Measurements from ENCODE around the gene MAP3K20. TPM values are rescaled to one million over a fixed set of nuclear protein-coding genes. Genes with fewer than 3 reads are reported as not detected.
"Not testable (repeated sequence)": the region's sequence is repeated elsewhere in the genome, so short reads cannot be mapped to it uniquely, and the experiment has no call there.

MAP3K20 gene
- total and polyA plus RNA-seq, 2 donors (not counting 3 experiments of a cell fraction or from before 2014, with no cell fraction given): 7.8 to 31.5 TPM

- peaks cover 2% of the 10 kb centered on the region for H3K79me2 ChIP-seq (ENCODE audit: control insufficient read depth, insufficient read depth, low read length)
- no peak overlapping the region for H3K27ac ChIP-seq (ENCODE audit: insufficient read depth, low read depth, low read length)
- no peaks in the 10 kb centered on the region for H3K4me1 ChIP-seq (ENCODE audit: control insufficient read depth, extremely low read depth, insufficient read depth, low read length)
- BruUV-seq (replicated peaks): no TSS peak
- H3K9me3 ChIP-seq (replicated peaks; ENCODE audit: control insufficient read depth, insufficient read depth, low read length): no peaks in the 10 kb centered on the region
- no peak overlapping the region for H2AFZ ChIP-seq (ENCODE audit: low read depth, low read length)
- TF ChIP-seq MYC (IDR thresholded peaks at IDR 0.05; ENCODE audit: low read depth, low read length) (no peak), POLR2A (IDR thresholded peaks at IDR 0.05; ENCODE audit: low read depth, low read length) (no peak), FOS (IDR thresholded peaks at IDR 0.05; ENCODE audit: borderline replicate concordance, insufficient read depth, low read length) (no peak), EZH2 (IDR thresholded peaks at IDR 0.05; ENCODE audit: borderline replicate concordance, low read depth, low read length, severe bottlenecking) (no peak), POLR2AphosphoS5 (IDR thresholded peaks at IDR 0.05; ENCODE audit: insufficient read depth, low read depth, low read length) (no peak), GATA2 (IDR thresholded peaks at IDR 0.05; ENCODE audit: insufficient read depth, insufficient read length, low read depth, low read length) (no peak)
- intact Hi-C loops (cut with micrococcal nuclease): no loop called here
- dilution Hi-C loops (cut with MboI; ENCODE audit: extremely low pct_ligation_motif_present, low sequenced_read_pairs): no loop called here
- POLR2A ChIA-PET: no interaction called here
- no peaks in the 10 kb centered on the region for H3K27me3 ChIP-seq (ENCODE audit: control insufficient read depth in 2 of 2, insufficient read depth in 2 of 2, low read length in 2 of 2)
- H3K9me1 ChIP-seq (replicated peaks; ENCODE audit: control insufficient read depth, extremely low read depth, insufficient read depth, low read length): no peaks in the 10 kb centered on the region
- CTCF ChIA-PET: interaction anchor here (1.2 to 3.9 kb wide), 3 partner anchors 66 to 149 kb away, joined by 3 to 22 read pairs (median 18); no protein-coding TSS in a partner anchor
- no peaks in the 10 kb centered on the region for H4K20me1 ChIP-seq (replicated peaks; ENCODE audit: control insufficient read depth, extremely low read depth, insufficient read depth, low read length)
- no peak overlapping the region for H3K9ac ChIP-seq (replicated peaks; ENCODE audit: extremely low read depth, insufficient read depth, low read length)
- H3K36me3 ChIP-seq (ENCODE audit: control insufficient read depth in 2 of 2, extremely low read depth in 1 of 2, insufficient read depth in 2 of 2, low read length in 2 of 2): peaks cover 0 to 3% of the 10 kb centered on the region in 2 experiments
- H3K4me3 ChIP-seq (replicated peaks in 1 of 3; ENCODE audit: insufficient read depth in 1 of 3, low read depth in 1 of 3, low read length in 3 of 3): no peak overlapping the region
- DNase-seq (ENCODE audit: low read depth, low spot score) (no peak), FAIRE-seq (no peak)
- no peak overlapping the region for H3K4me2 ChIP-seq (ENCODE audit: insufficient read depth, low read length)
Observed at GRCh38 chr2:173092844-173093402, 17.3 kb downstream of the MAP3K20 start.

- H3K4me1 ChIP-seq (ENCODE audit: control insufficient read depth, extremely low read depth, insufficient read depth, low read length); FAIRE-seq; H3K79me2 ChIP-seq (ENCODE audit: control insufficient read depth, insufficient read depth, low read length); BruUV-seq (replicated peaks); H4K20me1 ChIP-seq (replicated peaks; ENCODE audit: control insufficient read depth, extremely low read depth, insufficient read depth, low read length); DNase-seq (ENCODE audit: low read depth, low spot score); H3K4me2 ChIP-seq (ENCODE audit: insufficient read depth, low read length); POLR2A ChIA-PET; H3K36me3 ChIP-seq (ENCODE audit: control insufficient read depth in 2 of 2, extremely low read depth in 1 of 2, insufficient read depth in 2 of 2, low read length in 2 of 2); H3K4me3 ChIP-seq (replicated peaks in 1 of 3; ENCODE audit: insufficient read depth in 1 of 3, low read depth in 1 of 3, low read length in 3 of 3); dilution Hi-C loops (cut with MboI; ENCODE audit: extremely low pct_ligation_motif_present, low sequenced_read_pairs); intact Hi-C loops (cut with micrococcal nuclease); H2AFZ ChIP-seq (ENCODE audit: low read depth, low read length); H3K9me1 ChIP-seq (replicated peaks; ENCODE audit: control insufficient read depth, extremely low read depth, insufficient read depth, low read length); H3K9ac ChIP-seq (replicated peaks; ENCODE audit: extremely low read depth, insufficient read depth, low read length); H3K27me3 ChIP-seq (ENCODE audit: control insufficient read depth in 2 of 2, insufficient read depth in 2 of 2, low read length in 2 of 2); H3K9me3 ChIP-seq (replicated peaks; ENCODE audit: control insufficient read depth, insufficient read depth, low read length); H3K27ac ChIP-seq (ENCODE audit: insufficient read depth, low read depth, low read length): not testable (repeated sequence)
- CTCF ChIA-PET: interaction anchor here (3.9 kb wide), 1 partner anchor 66 kb away, joined by 18 read pairs; no protein-coding TSS in a partner anchor
Observed at GRCh38 chr2:173093617-173094016, 18.0 kb downstream of the MAP3K20 start.
